AG08396 (cell line): ENCODE results near the gene RPS21.
"Not testable (repeated sequence)": the region's sequence is repeated elsewhere in the genome, so short reads cannot be mapped to it uniquely, and the experiment has no call there.

Source experiments
- DNase-seq: peaks from one replicate; pipeline ENCODE4 v3.0.0; 2012; ENCODE audit warnings: low spot score, mixed read lengths

RPS21 gene

GRCh38 chr20:62365814-62366369 lies 21.0 kb upstream of the RPS21 start:
- peak; percentile 62 for DNase-seq

- DNase-seq, result peak; percentile 55
Observed at GRCh38 chr20:62366370-62367135, 20.4 kb upstream of the RPS21 start.

- DNase-seq, result peak; percentile 87
Observed at GRCh38 chr20:62367136-62367632, 19.7 kb upstream of the RPS21 start, which contains the start of gene LAMA5. TSS of gene LAMA5 (minus strand) at chr20:62367312. CDS start at chr20:62367245, 67 bp downstream.

GRCh38 chr20:62367633-62368391 lies 19.1 kb upstream of the RPS21 start:
- no peak for DNase-seq

GRCh38 chr20:62368392-62368975 lies 18.4 kb upstream of the RPS21 start:
- DNase-seq, result peak; percentile 62

- peak; percentile 85 for DNase-seq
Observed at GRCh38 chr20:62368976-62369814, 17.7 kb upstream of the RPS21 start.

GRCh38 chr20:62369815-62370114 lies 17.1 kb upstream of the RPS21 start:
- DNase-seq, result no peak

GRCh38 chr20:62370115-62370806 lies 16.6 kb upstream of the RPS21 start:
- DNase-seq, result peak; percentile 78

- no peak for DNase-seq
Observed at GRCh38 chr20:62370807-62371587, 15.9 kb upstream of the RPS21 start.

- no peak for DNase-seq
Observed at GRCh38 chr20:62371588-62372041, 15.3 kb upstream of the RPS21 start.

- DNase-seq, result no peak
Observed at GRCh38 chr20:62372042-62372993, 14.6 kb upstream of the RPS21 start.

GRCh38 chr20:62373631-62374179 lies 13.2 kb upstream of the RPS21 start:
- not testable (repeated sequence) for DNase-seq

- DNase-seq, result peak; percentile 68
Observed at GRCh38 chr20:62374331-62375152, 12.4 kb upstream of the RPS21 start.

GRCh38 chr20:62376112-62377063 lies 10.5 kb upstream of the RPS21 start:
- peak; percentile 53 for DNase-seq

GRCh38 chr20:62377064-62377461 lies 9.8 kb upstream of the RPS21 start:
- DNase-seq, result no peak

- no peak for DNase-seq
Observed at GRCh38 chr20:62377615-62378178, 9.2 kb upstream of the RPS21 start.
